ENCODE data around the gene TRERF1.
A peak's percentile ranks its signal among the peaks of the same experiment; 100 is the strongest.
"Not testable (repeated sequence)": the region's sequence is repeated elsewhere in the genome, so short reads cannot be mapped to it uniquely, and the experiment has no call there.

Gene TRERF1

DNA sequence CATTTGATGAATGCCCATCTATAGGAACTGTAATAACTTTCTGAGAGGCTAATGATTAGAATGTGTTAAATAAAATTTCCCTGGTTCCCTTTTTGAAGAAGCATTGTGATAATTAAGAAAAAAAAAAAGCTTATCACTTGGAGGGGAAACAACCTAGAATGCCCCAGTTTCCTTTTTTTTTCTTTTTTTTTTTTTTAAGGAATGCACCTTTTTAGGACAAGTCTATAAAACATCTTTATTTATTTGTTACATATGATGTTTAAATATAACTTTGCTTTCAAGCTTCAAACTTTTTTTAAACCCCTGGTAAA, 226.7 kb downstream of the TRERF1 start:
- DNase-seq (ENCODE audit: low read depth, low spot score) = no peak

GRCh38 chr6:42224222-42225028, 227.3 kb downstream of the TRERF1 start:
- no peak for DNase-seq (ENCODE audit: low read depth, low spot score)

DNA sequence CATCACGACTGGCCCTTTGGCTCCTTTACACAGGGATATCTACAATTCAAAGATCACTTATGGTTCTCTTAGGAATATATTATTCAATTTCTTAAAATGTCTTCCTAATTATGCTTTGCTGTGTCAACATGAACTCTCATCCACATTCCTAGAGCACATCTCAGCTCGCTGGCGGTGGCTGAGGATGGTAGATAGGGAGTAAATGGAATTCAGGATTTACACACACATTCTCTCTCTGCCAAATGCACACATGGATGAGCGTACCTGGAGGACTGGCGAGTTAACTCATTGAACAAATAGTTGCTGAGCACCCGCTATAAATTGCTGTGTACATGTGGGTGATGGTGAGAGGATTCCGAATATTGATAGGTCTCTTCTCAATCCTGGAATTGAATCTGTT, 229.3 kb downstream of the TRERF1 start:
- DNase-seq (ENCODE audit: low read depth, low spot score) = no peak

DNA sequence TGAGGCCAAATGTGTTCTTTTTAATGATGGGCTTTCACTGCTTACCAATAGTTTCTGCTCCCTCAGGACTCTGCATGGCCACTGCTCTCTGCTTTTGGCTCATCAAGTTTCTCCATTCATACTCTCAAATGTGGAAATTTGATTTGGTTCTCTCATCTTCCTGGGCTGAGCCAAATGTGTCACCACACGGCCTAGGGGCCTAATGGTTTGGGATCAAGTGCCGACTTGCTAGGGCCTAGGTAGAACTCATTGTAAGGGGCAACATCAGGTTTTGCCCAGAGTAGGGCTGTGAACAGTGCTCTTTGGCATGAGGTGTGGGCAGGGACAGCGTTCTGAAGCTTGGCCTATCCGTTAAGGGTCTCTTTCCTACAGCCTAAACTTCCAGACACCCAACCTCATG, 230.2 kb downstream of the TRERF1 start:
- no peak for DNase-seq (ENCODE audit: low read depth, low spot score)

GRCh38 chr6:42220807-42221206, 230.9 kb downstream of the TRERF1 start:
- DNase-seq (ENCODE audit: low read depth, low spot score) = no peak

DNA sequence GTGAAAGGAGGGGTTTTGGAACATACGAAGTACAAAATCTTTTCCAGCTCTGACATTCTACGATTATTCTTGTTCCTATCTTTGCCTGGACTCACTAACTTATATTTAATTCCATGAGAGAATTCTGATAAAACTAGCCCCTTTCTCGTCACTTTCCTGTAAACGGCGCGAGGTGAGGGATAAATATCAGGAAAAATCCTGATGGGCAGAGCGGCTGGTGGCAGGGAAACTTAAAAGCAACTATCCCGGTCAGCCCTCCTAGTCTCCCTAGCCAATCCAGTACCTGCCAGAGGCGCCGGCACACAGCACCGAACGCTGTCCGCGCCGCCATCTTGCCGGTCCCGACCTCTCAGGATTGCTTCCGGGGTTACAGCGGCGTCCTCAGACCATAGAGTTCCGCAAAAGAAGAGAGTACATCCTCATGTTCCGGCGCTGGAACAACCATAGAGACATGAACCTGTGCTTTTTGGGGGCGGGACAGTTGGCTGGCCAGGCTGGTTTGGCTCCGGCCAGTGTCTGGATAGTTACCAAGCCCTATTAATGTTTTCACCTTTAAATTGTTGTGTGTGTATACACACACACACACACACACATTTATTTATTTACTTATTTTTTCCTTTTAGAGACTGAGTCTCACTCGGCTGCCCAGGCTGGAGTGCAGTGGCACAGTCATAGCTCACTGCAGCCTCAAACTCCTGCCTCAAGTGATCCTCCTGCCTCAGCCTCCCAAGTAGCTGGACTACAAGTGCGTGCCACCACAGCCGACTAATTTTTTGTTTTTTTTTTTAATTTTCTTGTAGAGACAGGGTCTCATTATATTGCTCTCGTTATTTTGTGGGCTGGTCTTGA, 234.0 kb downstream of the TRERF1 start, which contains the start of gene MRPS10:
Gene MRPS10 (minus strand): TSS at position 343 of the 849 bp plus-strand sequence. CDS start 12 bp downstream, at position 331.
- DNase-seq (ENCODE audit: low read depth, low spot score) = peak; percentile 95

DNA sequence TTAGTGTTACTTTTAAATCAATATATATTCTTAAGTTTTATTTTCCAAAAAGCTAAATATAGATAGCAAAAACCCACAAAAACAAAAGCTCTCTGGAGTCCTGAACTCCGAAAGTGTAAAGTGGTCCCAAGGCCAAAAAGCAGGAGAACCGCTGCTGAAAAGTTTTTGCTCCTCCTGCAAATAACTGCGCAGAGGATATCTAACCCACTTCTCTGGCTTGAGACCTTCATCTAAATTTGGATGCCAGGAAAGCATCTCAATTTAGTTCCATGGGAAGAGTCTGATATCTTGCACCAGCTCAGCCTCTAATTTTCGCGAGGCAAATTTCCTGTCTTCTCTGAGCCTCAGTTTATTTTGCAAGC, 234.6 kb downstream of the TRERF1 start:
- DNase-seq (ENCODE audit: low read depth, low spot score) = no peak

DNA sequence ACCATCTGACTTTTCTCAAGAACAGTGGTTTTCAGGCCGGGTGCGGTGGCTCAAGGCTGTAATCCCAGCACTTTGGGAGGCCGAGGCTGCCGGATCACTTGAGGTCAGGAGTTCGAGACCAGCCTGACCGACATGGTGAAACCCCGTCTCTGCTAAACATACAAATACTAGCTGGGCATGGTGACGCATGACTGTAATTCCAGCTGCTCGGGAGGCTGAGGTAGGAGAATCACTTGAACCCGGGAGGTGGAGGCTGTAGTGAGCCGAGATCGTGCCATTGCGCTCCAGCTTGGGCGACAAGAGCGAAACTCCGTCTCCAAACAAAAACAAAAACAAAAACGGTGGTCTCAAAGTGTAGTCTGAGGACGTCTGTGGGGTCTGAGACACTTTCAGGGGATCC, 235.2 kb downstream of the TRERF1 start:
- DNase-seq (ENCODE audit: low read depth, low spot score) = not testable (repeated sequence)

GRCh38 chr6:42212442-42212841, 239.3 kb downstream of the TRERF1 start:
- DNase-seq (ENCODE audit: low read depth, low spot score) = no peak

GRCh38 chr6:42211726-42212125, 240.0 kb downstream of the TRERF1 start:
- no peak for DNase-seq (ENCODE audit: low read depth, low spot score)

GRCh38 chr6:42210551-42210950, 241.2 kb downstream of the TRERF1 start:
- DNase-seq (ENCODE audit: low read depth, low spot score) = no peak

GRCh38 chr6:42207559-42207958, 244.2 kb downstream of the TRERF1 start:
- DNase-seq (ENCODE audit: low read depth, low spot score) = not testable (repeated sequence)

- DNase-seq (ENCODE audit: low read depth, low spot score) = no peak
Measured at GRCh38 chr6:42204768-42205282, 246.9 kb downstream of the TRERF1 start.

- DNase-seq (ENCODE audit: low read depth, low spot score) = no peak
Measured at GRCh38 chr6:42203183-42203582, 248.5 kb downstream of the TRERF1 start.

- DNase-seq (ENCODE audit: low read depth, low spot score) = not testable (repeated sequence)
Measured at GRCh38 chr6:42202131-42202915, 249.4 kb downstream of the TRERF1 start.

DNA sequence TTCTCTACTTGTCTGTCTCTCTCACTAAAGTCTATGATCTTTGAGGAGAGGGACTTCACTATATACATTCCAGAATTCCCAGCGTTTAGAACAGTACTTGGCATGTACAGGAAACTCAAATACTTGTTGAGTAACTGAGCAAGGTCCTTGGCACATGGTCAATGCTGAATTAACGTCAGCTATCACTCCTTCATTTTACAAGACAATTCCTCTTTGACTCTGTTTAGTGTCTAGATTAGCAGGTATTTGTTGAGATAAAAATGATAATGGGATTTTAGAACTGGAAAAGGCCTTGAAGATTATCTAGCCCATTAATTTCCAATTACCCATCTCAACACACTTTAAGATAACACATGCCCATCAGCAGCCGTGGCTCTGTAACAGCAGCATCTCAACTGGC, 250.3 kb downstream of the TRERF1 start:
- DNase-seq (ENCODE audit: low read depth, low spot score) = no peak

GRCh38 chr6:42200035-42200434, 251.7 kb downstream of the TRERF1 start:
- DNase-seq (ENCODE audit: low read depth, low spot score) = no peak

- no peak for DNase-seq (ENCODE audit: low read depth, low spot score)
Measured at GRCh38 chr6:42199106-42199981, 252.4 kb downstream of the TRERF1 start.

DNA sequence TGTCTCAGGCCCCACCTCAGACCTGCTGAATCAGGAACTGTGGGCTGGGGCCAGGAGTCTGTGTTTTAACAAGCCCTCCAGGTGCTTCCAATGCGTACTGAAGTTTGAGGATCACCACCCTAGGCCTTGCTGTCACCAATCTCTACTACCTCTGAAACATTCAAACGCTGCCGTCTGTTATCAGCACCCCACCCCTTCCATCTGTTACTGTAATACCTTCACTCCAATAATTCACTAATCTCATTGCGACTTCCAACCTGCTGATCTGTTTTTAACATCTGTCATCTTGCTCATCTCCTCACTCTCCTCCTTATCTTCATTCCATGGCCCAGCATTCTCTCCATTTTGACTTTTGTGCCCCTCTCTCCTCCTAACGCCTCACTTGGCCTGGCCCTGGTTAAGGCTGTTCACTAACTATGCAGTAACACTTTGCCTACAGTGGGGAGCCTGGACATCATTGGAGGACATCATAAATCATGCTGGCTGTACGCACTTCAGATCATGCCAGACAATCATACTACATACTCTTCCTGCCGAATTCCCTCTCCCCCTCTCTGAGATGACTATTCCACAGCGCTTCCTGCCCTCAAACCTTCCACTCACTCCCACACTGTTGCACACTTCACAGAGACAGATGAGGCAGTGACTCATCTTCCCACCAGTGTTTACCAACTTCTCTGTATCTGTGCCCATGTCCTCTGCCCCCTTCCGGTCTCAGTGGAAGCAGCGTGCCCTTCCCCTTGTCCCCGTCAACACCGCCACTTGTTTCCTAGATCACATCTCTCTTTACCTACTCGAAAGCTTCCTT, 254.0 kb downstream of the TRERF1 start:
- DNase-seq (ENCODE audit: low read depth, low spot score) = no peak

- DNase-seq (ENCODE audit: low read depth, low spot score) = no peak
Measured at GRCh38 chr6:42195415-42195814, 256.3 kb downstream of the TRERF1 start.

All from iPS DF 19.7 (cell line).